ENCODE data around the gene MLX.
A peak's percentile ranks its signal among the peaks of the same experiment; 100 is the strongest.

MLX gene

GRCh38 chr17:42564815-42565522 lies 1.9 kb upstream of the MLX start:
- Histone ChIP-seq H4K20me1 (ENCODE audit: control insufficient read depth, insufficient read depth, low read depth, low read length) (no peaks in the 10 kb centered on the region), H3K9me2 (replicated peaks; ENCODE audit: control insufficient read depth, low read length) (no peaks in the 10 kb centered on the region), H3K9me3 (ENCODE audit: control insufficient read depth, insufficient read depth, low read length) (no peaks in the 10 kb centered on the region), H3K79me2 (ENCODE audit: control insufficient read depth, low read length) (peaks cover 64% of the 10 kb centered on the region), H3K4me1 (ENCODE audit: control insufficient read depth, low read length) (peaks cover 33% of the 10 kb centered on the region), H3F3A (ENCODE audit: control insufficient read depth, insufficient read depth) (peaks cover 4% of the 10 kb centered on the region; the same call in 1 of the 2 replicates), H3K4me2 (ENCODE audit: low read length) (no peak overlapping the region), H3K27me3 (ENCODE audit: control insufficient read depth, low read length) (no peaks in the 10 kb centered on the region), H3K36me3 (ENCODE audit: control insufficient read depth, low read length) (peaks cover 69% of the 10 kb centered on the region), H3K4me3 (ENCODE audit: low read length) (no peak overlapping the region), H3K27ac (ENCODE audit: low read depth, low read length) (no peak overlapping the region)
- TF ChIP-seq EZH2phosphoT487 (IDR thresholded peaks at IDR 0.05; ENCODE audit: borderline replicate concordance, low read length): no peak
- no peak for TF ChIP-seq CTCF (IDR thresholded peaks at IDR 0.05; ENCODE audit: low read depth, low read length, poor library complexity, severe bottlenecking)

GRCh38 chr17:42565523-42566214 lies 1.2 kb upstream of the MLX start:
- Histone ChIP-seq H3K4me1 (ENCODE audit: control insufficient read depth, low read length) (peaks cover 33% of the 10 kb centered on the region), H3K4me3 (ENCODE audit: low read length) (no peak overlapping the region), H3F3A (ENCODE audit: control insufficient read depth, insufficient read depth) (peaks cover 4% of the 10 kb centered on the region), H3K4me2 (ENCODE audit: low read length) (no peak overlapping the region), H3K9me2 (replicated peaks; ENCODE audit: control insufficient read depth, low read length) (no peaks in the 10 kb centered on the region), H3K27me3 (ENCODE audit: control insufficient read depth, low read length) (no peaks in the 10 kb centered on the region), H3K9me3 (ENCODE audit: control insufficient read depth, insufficient read depth, low read length) (no peaks in the 10 kb centered on the region), H3K79me2 (ENCODE audit: control insufficient read depth, low read length) (peaks cover 68% of the 10 kb centered on the region), H4K20me1 (ENCODE audit: control insufficient read depth, insufficient read depth, low read depth, low read length) (no peaks in the 10 kb centered on the region), H3K27ac (ENCODE audit: low read depth, low read length) (no peak overlapping the region), H3K36me3 (ENCODE audit: control insufficient read depth, low read length) (peaks cover 76% of the 10 kb centered on the region)
- TF ChIP-seq EZH2phosphoT487 (IDR thresholded peaks at IDR 0.05; ENCODE audit: borderline replicate concordance, low read length) (no peak), CTCF (IDR thresholded peaks at IDR 0.05; ENCODE audit: low read depth, low read length, poor library complexity, severe bottlenecking) (no peak)

- Histone ChIP-seq H3K9me3 (ENCODE audit: control insufficient read depth, insufficient read depth, low read length) (no peaks in the 10 kb centered on the region), H4K20me1 (ENCODE audit: control insufficient read depth, insufficient read depth, low read depth, low read length) (no peaks in the 10 kb centered on the region), H3K4me3 (ENCODE audit: low read length) (peak overlapping the region; percentile 97), H3K9me2 (replicated peaks; ENCODE audit: control insufficient read depth, low read length) (no peaks in the 10 kb centered on the region), H3K4me2 (ENCODE audit: low read length) (peak overlapping the region; percentile 99), H3K36me3 (ENCODE audit: control insufficient read depth, low read length) (peaks cover 80% of the 10 kb centered on the region), H3K27ac (ENCODE audit: low read depth, low read length) (no peak overlapping the region; the same call in 1 of the 2 replicates), H3K27me3 (ENCODE audit: control insufficient read depth, low read length) (no peaks in the 10 kb centered on the region), H3F3A (ENCODE audit: control insufficient read depth, insufficient read depth) (peaks cover 4% of the 10 kb centered on the region), H3K4me1 (ENCODE audit: control insufficient read depth, low read length) (peaks cover 31% of the 10 kb centered on the region), H3K79me2 (ENCODE audit: control insufficient read depth, low read length) (peaks cover 66% of the 10 kb centered on the region)
- TF ChIP-seq EZH2phosphoT487 (IDR thresholded peaks at IDR 0.05; ENCODE audit: borderline replicate concordance, low read length): no peak
- no peak for TF ChIP-seq CTCF (IDR thresholded peaks at IDR 0.05; ENCODE audit: low read depth, low read length, poor library complexity, severe bottlenecking)
These were observed 551 bp upstream of the MLX start for GRCh38 chr17:42566215-42566882.

Measured in DOHH2 (cell line).